Natural killer cell treated with Interleukin-12 subunit alpha and Interleukin-12 subunit beta and Interleukin-15 and Interleukin-18, amount 100 ng/mL, for 72 hours (primary cell): ENCODE data around the gene KCNQ5. TPM values are rescaled to one million over a fixed set of nuclear protein-coding genes. Genes with fewer than 3 reads are reported as not detected.

Experiments used
- ATAC-seq, 2 donors: fragments of 150-1000 bp; cut with Tn5 transposase in 1 of 2; sonication (Bioruptor Pico), chemical (Tn5 transposase) in 1 of 2; 2 replicates each; pipeline ENCODE4 v1.10.0; 2021
- DNase-seq: peaks from one replicate; pipeline ENCODE4 v3.0.0; 2022; ENCODE audit warnings: low spot score
- H3K27ac Mint-ChIP-seq, 2 donors: 1 replicate in 1 of 2; 2 replicates in 1 of 2; pipeline ENCODE4 v1.8.0; 2022; ENCODE audit warnings: mixed read lengths in 2 of 2, mild to moderate bottlenecking in 1 of 2, moderate library complexity in 1 of 2
- H3K27me3 Mint-ChIP-seq, 2 donors: 1 replicate in 1 of 2; 2 replicates in 1 of 2; pipeline ENCODE4 v1.8.0; 2022; ENCODE audit warnings: mixed read lengths in 2 of 2
- H3K36me3 Mint-ChIP-seq: one replicate; pipeline ENCODE4 v1.8.0; 2022; ENCODE audit warnings: mixed read lengths
- H3K4me1 Mint-ChIP-seq, 2 donors: 1 replicate in 1 of 2; 2 replicates in 1 of 2; pipeline ENCODE4 v1.8.0; 2022; ENCODE audit warnings: low read depth in 2 of 2, mixed read lengths in 2 of 2, mild to moderate bottlenecking in 1 of 2
- H3K4me3 Mint-ChIP-seq: one replicate; pipeline ENCODE4 v1.8.0; 2022; ENCODE audit warnings: mixed read lengths
- H3K9me3 Mint-ChIP-seq: 2 replicates; pipeline ENCODE4 v1.8.0; 2022; ENCODE audit warnings: mixed read lengths
- total RNA-seq, 2 donors: library from RNA; stranded (reverse); gene quantifications; one replicate each; pipeline ENCODE4 v1.2.3, GENCODE V29; 2022

KCNQ5 gene
- total RNA-seq, 2 donors from 2014 or later: 3.8 to 13.3 TPM

DNA sequence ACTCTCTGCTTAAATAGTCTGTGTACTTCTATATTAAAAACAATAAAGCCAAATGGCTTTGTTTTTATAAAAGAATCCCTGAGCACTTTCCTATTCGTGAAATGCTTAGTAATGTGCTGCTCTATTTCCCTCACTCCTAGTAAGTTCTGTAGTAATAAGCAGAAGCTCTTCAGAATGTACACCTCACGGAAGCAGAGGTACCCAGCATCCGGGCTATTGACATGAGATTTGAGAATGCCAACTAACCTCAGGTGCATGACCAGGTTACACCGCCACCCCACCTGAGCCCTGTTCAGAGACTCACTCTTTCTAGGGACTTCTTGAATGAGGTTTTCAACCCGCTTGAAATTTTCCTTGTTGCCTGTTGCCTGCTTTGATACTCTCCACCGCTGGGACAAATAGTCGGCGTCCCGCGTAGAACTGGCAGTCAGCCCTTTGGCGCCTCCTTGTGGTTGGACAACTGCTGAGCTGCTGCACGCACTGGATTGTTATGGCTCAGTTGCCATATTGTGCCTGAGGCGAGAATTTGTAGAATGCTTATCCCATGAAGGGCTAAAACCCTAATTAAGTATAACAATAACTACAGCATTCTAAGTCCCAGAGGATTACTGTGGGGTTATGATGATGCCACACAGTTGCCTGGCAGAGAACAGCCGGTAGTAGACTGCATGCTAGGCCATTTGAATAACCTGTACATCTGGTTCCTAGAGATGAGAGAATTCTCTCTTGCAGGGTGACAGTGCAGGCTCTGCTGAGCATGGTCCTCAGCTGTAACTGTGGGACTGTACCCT is 508.0 kb downstream of the KCNQ5 start:
- Mint-ChIP-seq H3K27ac (no peak overlapping the region), H3K36me3 (no peaks in the 10 kb centered on the region), H3K9me3 (no peaks in the 10 kb centered on the region), H3K4me1 (peaks cover 4 to 5% of the 10 kb centered on the region in 2 donors), H3K4me3 (peak overlapping the region; percentile 60), H3K27me3 (peaks cover 0 to 3% of the 10 kb centered on the region in 2 donors)
- ATAC-seq (peak; percentile 85 to 86), DNase-seq (peak; percentile 77)

GRCh38 chr6:73131706-73132105 is 509.8 kb downstream of the KCNQ5 start:
- H3K4me1 Mint-ChIP-seq: peaks cover 4 to 5% of the 10 kb centered on the region in 2 donors
- H3K9me3 Mint-ChIP-seq: no peaks in the 10 kb centered on the region
- no peak overlapping the region for H3K27ac Mint-ChIP-seq
- no peak for ATAC-seq
- H3K27me3 Mint-ChIP-seq: peaks cover 0 to 3% of the 10 kb centered on the region in 2 donors
- DNase-seq: no peak
- no peaks in the 10 kb centered on the region for H3K36me3 Mint-ChIP-seq
- H3K4me3 Mint-ChIP-seq: no peak overlapping the region

GRCh38 chr6:73134588-73134987 is 512.7 kb downstream of the KCNQ5 start:
- no peaks in the 10 kb centered on the region for H3K9me3 Mint-ChIP-seq
- ATAC-seq (peak in 1 of 2 donors; percentile 53), DNase-seq (no peak)
- H3K4me1 Mint-ChIP-seq: peaks cover 4 to 5% of the 10 kb centered on the region in 2 donors
- H3K4me3 Mint-ChIP-seq: no peak overlapping the region
- no peak overlapping the region for H3K27ac Mint-ChIP-seq
- no peaks in the 10 kb centered on the region for H3K36me3 Mint-ChIP-seq
- H3K27me3 Mint-ChIP-seq: peaks cover 0 to 3% of the 10 kb centered on the region in 2 donors

- H3K4me1 Mint-ChIP-seq: no peaks in the 10 kb centered on the region
- no peak overlapping the region for H3K27ac Mint-ChIP-seq
- H3K4me3 Mint-ChIP-seq: no peak overlapping the region
- H3K36me3 Mint-ChIP-seq: no peaks in the 10 kb centered on the region
- no peaks in the 10 kb centered on the region for H3K27me3 Mint-ChIP-seq
- ATAC-seq (no peak), DNase-seq (no peak)
- no peaks in the 10 kb centered on the region for H3K9me3 Mint-ChIP-seq
Observed at GRCh38 chr6:73139681-73140383, 518.0 kb downstream of the KCNQ5 start.

DNA sequence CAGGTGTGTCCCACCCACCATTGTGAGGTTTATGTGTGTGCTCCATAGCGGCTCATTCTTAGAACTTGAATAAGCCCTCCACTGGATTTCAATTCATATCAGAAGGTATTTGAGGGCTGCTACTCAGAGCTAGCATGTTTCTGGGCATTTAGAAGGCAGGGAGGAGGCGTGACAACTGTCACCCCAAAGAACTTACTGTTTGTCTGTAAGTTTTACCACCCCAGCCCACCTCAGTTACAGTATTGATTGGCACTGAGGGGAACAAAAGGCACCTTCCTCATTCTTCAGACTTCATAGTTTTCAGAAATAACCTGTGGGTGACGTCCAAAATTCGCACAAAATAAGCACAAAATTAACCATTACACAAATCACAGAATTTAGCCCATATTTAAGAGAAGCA is 521.7 kb downstream of the KCNQ5 start:
- H3K27me3 Mint-ChIP-seq: no peaks in the 10 kb centered on the region
- no peaks in the 10 kb centered on the region for H3K9me3 Mint-ChIP-seq
- no peak for DNase-seq
- H3K36me3 Mint-ChIP-seq: no peaks in the 10 kb centered on the region
- no peak for ATAC-seq
- no peaks in the 10 kb centered on the region for H3K4me1 Mint-ChIP-seq
- H3K27ac Mint-ChIP-seq: no peak overlapping the region
- H3K4me3 Mint-ChIP-seq: no peak overlapping the region

- Mint-ChIP-seq H3K4me3 (no peak overlapping the region), H3K9me3 (no peaks in the 10 kb centered on the region), H3K36me3 (no peaks in the 10 kb centered on the region), H3K4me1 (no peaks in the 10 kb centered on the region), H3K27me3 (no peaks in the 10 kb centered on the region), H3K27ac (no peak overlapping the region)
- DNase-seq (no peak), ATAC-seq (no peak)
Observed at GRCh38 chr6:73144516-73144915, 522.7 kb downstream of the KCNQ5 start.

DNA sequence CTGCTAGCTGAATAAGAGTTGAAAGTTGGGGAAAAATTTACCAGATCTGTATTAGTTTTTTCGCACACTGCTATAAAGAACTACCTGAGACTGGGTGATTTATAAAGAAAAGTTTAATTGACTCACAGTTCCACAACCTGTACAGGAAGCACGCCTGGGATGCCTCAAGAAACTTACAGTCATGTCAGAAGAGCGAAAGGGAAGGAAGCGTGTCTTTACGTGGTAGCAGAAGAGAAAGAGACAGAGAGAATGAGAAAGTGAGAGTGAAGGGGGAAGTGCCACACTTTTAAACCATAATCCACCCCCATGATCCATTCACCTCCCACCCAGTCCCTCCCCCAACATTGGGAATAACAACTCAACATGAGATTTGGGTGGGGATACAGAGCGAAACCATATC is 523.8 kb downstream of the KCNQ5 start:
- DNase-seq: no peak
- no peak for ATAC-seq
- H3K36me3 Mint-ChIP-seq: no peaks in the 10 kb centered on the region

DNA sequence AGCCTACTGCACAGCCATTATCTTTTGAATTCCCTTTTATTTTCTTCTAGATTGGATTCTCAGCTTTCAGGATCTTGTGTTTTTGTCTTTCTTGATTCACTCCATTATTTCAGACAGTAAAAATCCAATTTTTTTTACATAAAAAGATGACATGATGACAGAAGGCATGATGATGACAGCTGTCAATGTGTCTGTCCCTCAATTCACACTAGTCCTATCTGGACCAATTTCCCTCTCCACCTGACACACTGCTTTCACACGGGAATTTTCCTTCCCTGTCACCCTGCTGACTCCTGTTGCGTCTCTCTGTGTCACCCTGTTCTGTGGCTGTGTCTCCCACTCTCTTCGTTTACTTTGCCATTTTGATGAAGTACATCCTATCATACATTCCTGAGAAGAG is 529.9 kb downstream of the KCNQ5 start:
- H3K4me1 Mint-ChIP-seq: no peaks in the 10 kb centered on the region
- no peaks in the 10 kb centered on the region for H3K36me3 Mint-ChIP-seq
- no peaks in the 10 kb centered on the region for H3K9me3 Mint-ChIP-seq
- DNase-seq: no peak
- H3K4me3 Mint-ChIP-seq: no peak overlapping the region
- no peak overlapping the region for H3K27ac Mint-ChIP-seq
- H3K27me3 Mint-ChIP-seq: no peaks in the 10 kb centered on the region
- no peak for ATAC-seq

More for the DNA sequence above, 523.8 kb downstream of the KCNQ5 start:
- no peaks in the 10 kb centered on the region for H3K9me3 Mint-ChIP-seq
- H3K27ac Mint-ChIP-seq: no peak overlapping the region
- no peaks in the 10 kb centered on the region for H3K4me1 Mint-ChIP-seq
- H3K4me3 Mint-ChIP-seq: no peak overlapping the region
- H3K27me3 Mint-ChIP-seq: no peaks in the 10 kb centered on the region

- Mint-ChIP-seq H3K27ac (no peak overlapping the region), H3K9me3 (no peaks in the 10 kb centered on the region), H3K36me3 (no peaks in the 10 kb centered on the region), H3K4me3 (no peak overlapping the region), H3K27me3 (no peaks in the 10 kb centered on the region), H3K4me1 (no peaks in the 10 kb centered on the region)
- DNase-seq (no peak), ATAC-seq (no peak)
Observed at GRCh38 chr6:73152556-73152955, 530.7 kb downstream of the KCNQ5 start.

DNA sequence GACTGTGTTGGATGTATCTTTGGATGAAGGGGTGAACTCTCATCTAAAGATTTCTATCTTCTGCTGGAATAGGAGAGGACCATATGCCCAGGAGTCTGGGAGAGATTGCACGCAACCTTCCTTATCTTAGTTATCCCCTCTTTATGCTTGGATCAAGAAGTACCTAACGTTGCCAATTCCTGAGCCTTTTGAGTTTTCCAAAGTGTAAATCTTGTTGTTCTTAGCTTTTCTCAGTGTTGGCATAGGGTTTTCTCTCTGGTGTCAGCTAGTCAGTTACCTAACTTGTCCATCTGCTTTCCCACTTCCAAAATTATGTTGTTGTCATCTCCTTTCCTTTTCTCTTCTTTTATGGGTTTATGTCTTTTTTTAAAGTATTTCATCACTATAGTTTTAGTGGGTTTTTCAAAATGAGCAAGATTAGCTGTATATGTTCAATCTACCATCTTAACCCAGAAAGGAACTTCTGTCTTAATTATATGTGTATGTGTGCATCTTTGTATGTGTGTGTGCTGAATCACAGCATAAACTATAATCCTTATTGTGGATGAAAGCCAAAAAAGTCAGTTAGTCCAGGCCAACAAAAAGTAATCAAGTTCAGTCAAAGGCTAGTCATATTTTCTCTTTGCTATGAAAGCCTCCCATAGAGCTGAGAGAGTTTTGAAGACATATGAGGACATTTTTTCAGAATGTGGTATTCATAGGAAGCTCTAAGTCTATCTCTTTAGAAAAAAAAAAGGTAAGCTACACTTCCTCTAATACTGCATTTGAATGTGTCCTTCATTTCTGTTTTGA is 531.3 kb downstream of the KCNQ5 start:
- Mint-ChIP-seq H3K36me3 (no peaks in the 10 kb centered on the region), H3K27ac (no peak overlapping the region), H3K27me3 (no peaks in the 10 kb centered on the region), H3K9me3 (no peaks in the 10 kb centered on the region), H3K4me1 (no peaks in the 10 kb centered on the region), H3K4me3 (no peak overlapping the region)
- DNase-seq (no peak), ATAC-seq (no peak)

- H3K4me3 Mint-ChIP-seq: no peak overlapping the region
Observed at GRCh38 chr6:73156793-73157767, 535.2 kb downstream of the KCNQ5 start.

GRCh38 chr6:73157870-73158269 is 536.0 kb downstream of the KCNQ5 start:
- DNase-seq (no peak), ATAC-seq (no peak)
- Mint-ChIP-seq H3K27ac (no peak overlapping the region), H3K9me3 (no peaks in the 10 kb centered on the region), H3K27me3 (no peaks in the 10 kb centered on the region), H3K4me1 (no peaks in the 10 kb centered on the region), H3K36me3 (no peaks in the 10 kb centered on the region), H3K4me3 (no peak overlapping the region)

More at GRCh38 chr6:73156793-73157767, 535.2 kb downstream of the KCNQ5 start:
- Mint-ChIP-seq H3K4me1 (no peaks in the 10 kb centered on the region), H3K9me3 (no peaks in the 10 kb centered on the region), H3K36me3 (no peaks in the 10 kb centered on the region), H3K27ac (no peak overlapping the region), H3K27me3 (no peaks in the 10 kb centered on the region)
- DNase-seq (no peak), ATAC-seq (peak in 1 of 2 donors; percentile 61)

GRCh38 chr6:73169111-73169510 is 547.2 kb downstream of the KCNQ5 start:
- Mint-ChIP-seq H3K4me3 (no peak overlapping the region), H3K27ac (no peak overlapping the region), H3K9me3 (no peaks in the 10 kb centered on the region), H3K27me3 (no peaks in the 10 kb centered on the region), H3K36me3 (no peaks in the 10 kb centered on the region), H3K4me1 (no peaks in the 10 kb centered on the region)
- DNase-seq (no peak), ATAC-seq (no peak)
